Loucy (cell line): Measurements from ENCODE around the gene EPB41L5.

Experiments
- CTCF ChIP-seq: fragments of 200-600 bp; sonication (generic); conservative IDR thresholded peaks from 2 replicates; pipeline ENCODE4 v1.5.1; 2014; ENCODE audit warnings: mild to moderate bottlenecking, antibody characterized with exemption, low read length
- EZH2phosphoT487 ChIP-seq: fragments of 200-600 bp; IDR thresholded peaks from 2 replicates; pipeline ENCODE4 v1.6.1; 2018; ENCODE audit warnings: antibody characterized with exemption, mild to moderate bottlenecking, moderate library complexity, borderline replicate concordance

GRCh38 chr2:120218181-120218580 is 205.3 kb downstream of the EPB41L5 start:
- TF ChIP-seq CTCF (no peak), EZH2phosphoT487 (no peak)
